Activated CD8-positive, alpha-beta memory T cell treated with anti-CD3 and anti-CD28 coated beads, Interleukin-2, amount 10 ng/mL, durations not matched to agents 7 days and 5 days (primary cell): Measurements from ENCODE around the gene ASPM. TPM values are rescaled to one million over a fixed set of nuclear protein-coding genes. Genes with fewer than 3 reads are reported as not detected.

Experiments used
- ATAC-seq: fragments of 150-1000 bp; cut with Tn5 transposase; one replicate; pipeline ENCODE4 v1.10.0; 2021; ENCODE audit warnings: moderate library complexity
- CTCF ChIA-PET: fragments of 350-600 bp; sonication (Branson Sonifier 250); formaldehyde crosslinking; loops from one replicate; lab custom pipeline; 2021; ENCODE audit warnings: antibody characterized with exemption; lab: Charles Lee
- DNase-seq: peaks from one replicate; pipeline ENCODE4 v3.0.0-alpha.2; 2020
- H3K27ac Mint-ChIP-seq: one replicate; pipeline ENCODE4 v1.8.0; 2021; ENCODE audit warnings: mild to moderate bottlenecking, mixed read lengths
- H3K27me3 Mint-ChIP-seq: one replicate; pipeline ENCODE4 v1.8.0; 2021; ENCODE audit warnings: mixed read lengths
- H3K36me3 Mint-ChIP-seq: one replicate; pipeline ENCODE4 v1.8.0; 2021; ENCODE audit warnings: mild to moderate bottlenecking, mixed read lengths
- H3K4me1 Mint-ChIP-seq: one replicate; pipeline ENCODE4 v1.8.0; 2021; ENCODE audit warnings: mixed read lengths
- H3K4me3 Mint-ChIP-seq: one replicate; pipeline ENCODE4 v1.8.0; 2021; ENCODE audit warnings: mild to moderate bottlenecking, moderate library complexity, mixed read lengths
- H3K9me3 Mint-ChIP-seq: one replicate; pipeline ENCODE4 v1.8.0; 2022; ENCODE audit warnings: low read depth, mixed read lengths
- total RNA-seq, 2 experiments: library from RNA; stranded (reverse); gene quantifications; one replicate each; pipeline ENCODE4 v1.2.3, GENCODE V29; 2021

Gene ASPM
- total RNA-seq, 2 experiments from 2014 or later, result 73.8 to 91.3 TPM

DNA sequence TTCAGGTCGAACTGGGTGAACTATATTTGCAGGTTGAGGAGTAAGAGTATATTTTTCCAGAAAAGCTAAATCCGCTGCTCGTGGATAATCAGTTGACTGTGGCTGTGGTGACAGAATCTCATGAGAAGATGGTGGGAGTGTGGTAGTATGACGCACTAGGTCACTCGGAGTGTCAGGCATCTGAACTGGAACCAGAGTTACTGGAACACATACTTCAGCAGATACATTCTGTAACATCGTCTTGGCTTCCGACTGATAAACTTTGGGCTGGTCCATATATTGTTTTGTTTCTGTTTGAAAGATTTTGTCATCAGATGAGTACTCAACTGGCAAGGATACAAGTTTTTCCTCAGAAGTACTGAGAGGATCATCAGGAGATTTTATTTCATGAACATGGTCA lies 13.0 kb upstream of the ASPM start:
- ATAC-seq, result no peak
- Mint-ChIP-seq H3K9me3 (no peaks in the 10 kb centered on the region), H3K4me3 (no peak overlapping the region), H3K27ac (no peak overlapping the region), H3K36me3 (peaks cover 16% of the 10 kb centered on the region), H3K4me1 (no peaks in the 10 kb centered on the region), H3K27me3 (no peaks in the 10 kb centered on the region)
- CTCF ChIA-PET, result no interaction called here
- no peak for DNase-seq

DNA sequence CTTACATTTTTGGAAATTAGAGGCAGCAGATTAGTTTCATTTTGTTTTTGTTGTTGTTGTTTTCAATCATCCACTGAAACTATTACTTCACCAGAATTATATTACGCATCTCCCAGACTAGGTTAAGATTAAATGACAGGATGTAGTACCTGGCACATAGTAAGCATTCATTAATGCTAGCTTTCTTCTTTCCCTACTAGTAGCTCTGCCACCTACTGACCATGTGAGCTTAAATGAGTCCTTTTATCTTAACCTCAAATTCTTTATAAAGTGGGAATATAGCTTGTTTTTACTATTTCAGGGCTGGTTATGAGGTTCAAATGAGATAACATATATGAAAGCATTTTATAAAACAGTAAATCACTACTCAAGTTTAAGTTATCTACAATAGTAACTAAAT lies 10.2 kb upstream of the ASPM start:
- no peaks in the 10 kb centered on the region for H3K27me3 Mint-ChIP-seq
- CTCF ChIA-PET, result no interaction called here
- no peak overlapping the region for H3K27ac Mint-ChIP-seq
- no peaks in the 10 kb centered on the region for H3K9me3 Mint-ChIP-seq
- H3K4me3 Mint-ChIP-seq, result no peak overlapping the region
- DNase-seq (no peak), ATAC-seq (no peak)
- H3K36me3 Mint-ChIP-seq, result peaks cover 11% of the 10 kb centered on the region
- H3K4me1 Mint-ChIP-seq, result no peaks in the 10 kb centered on the region

DNA sequence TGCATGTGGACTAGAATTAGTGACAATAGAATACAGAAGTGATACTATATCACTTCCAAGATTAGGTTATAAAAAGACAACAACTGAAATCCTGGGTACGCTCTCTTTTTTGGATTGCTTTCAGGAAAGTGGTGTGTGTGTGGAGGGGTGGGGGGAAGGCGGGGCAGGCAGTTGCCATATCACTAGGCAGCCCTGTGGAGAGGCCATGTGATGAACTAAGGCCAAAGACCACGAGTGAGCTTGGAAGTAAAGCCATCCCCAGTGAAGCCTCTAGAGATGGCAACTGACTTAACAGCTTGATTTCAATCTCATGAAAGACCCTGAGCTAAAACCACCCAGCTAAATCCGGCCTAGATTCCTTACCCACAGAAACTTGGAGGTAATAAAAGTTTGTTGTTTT lies 6.2 kb upstream of the ASPM start:
- no peak overlapping the region for H3K27ac Mint-ChIP-seq
- H3K4me1 Mint-ChIP-seq, result no peaks in the 10 kb centered on the region
- CTCF ChIA-PET, result interaction anchor here (1.1 kb wide), 1 partner anchor 28 kb away, joined by 5 read pairs; no protein-coding TSS in a partner anchor
- no peak overlapping the region for H3K4me3 Mint-ChIP-seq
- DNase-seq (no peak), ATAC-seq (no peak)
- no peaks in the 10 kb centered on the region for H3K9me3 Mint-ChIP-seq
- no peaks in the 10 kb centered on the region for H3K36me3 Mint-ChIP-seq
- H3K27me3 Mint-ChIP-seq, result no peaks in the 10 kb centered on the region

DNA sequence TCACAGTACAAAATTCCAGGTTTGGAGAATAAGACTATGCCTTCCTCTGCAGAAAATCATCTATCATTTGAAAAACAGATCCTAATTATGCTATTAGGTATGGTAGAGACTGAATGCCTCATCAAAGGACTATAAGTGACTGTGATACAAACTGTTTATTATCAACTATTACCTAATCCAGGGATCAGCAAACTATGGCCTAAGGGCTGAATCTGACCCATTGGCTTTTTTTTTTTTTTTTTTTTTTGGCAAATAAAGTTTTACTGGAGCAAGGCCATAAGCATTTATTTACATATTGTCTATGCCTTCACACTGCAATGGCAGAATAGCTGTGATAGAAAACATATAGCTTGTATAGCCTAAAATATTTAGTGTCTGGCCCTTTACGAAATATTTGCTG lies 4.7 kb upstream of the ASPM start:
- DNase-seq, result no peak
- Mint-ChIP-seq H3K4me1 (peaks cover 5% of the 10 kb centered on the region), H3K36me3 (no peaks in the 10 kb centered on the region), H3K27ac (no peak overlapping the region), H3K9me3 (no peaks in the 10 kb centered on the region), H3K4me3 (no peak overlapping the region), H3K27me3 (no peaks in the 10 kb centered on the region)
- CTCF ChIA-PET, result interaction anchor here (0.7 to 1.1 kb wide), 2 partner anchors 29 to 151 kb away, joined by 3 to 5 read pairs; no protein-coding TSS in a partner anchor
- ATAC-seq, result no peak

DNA sequence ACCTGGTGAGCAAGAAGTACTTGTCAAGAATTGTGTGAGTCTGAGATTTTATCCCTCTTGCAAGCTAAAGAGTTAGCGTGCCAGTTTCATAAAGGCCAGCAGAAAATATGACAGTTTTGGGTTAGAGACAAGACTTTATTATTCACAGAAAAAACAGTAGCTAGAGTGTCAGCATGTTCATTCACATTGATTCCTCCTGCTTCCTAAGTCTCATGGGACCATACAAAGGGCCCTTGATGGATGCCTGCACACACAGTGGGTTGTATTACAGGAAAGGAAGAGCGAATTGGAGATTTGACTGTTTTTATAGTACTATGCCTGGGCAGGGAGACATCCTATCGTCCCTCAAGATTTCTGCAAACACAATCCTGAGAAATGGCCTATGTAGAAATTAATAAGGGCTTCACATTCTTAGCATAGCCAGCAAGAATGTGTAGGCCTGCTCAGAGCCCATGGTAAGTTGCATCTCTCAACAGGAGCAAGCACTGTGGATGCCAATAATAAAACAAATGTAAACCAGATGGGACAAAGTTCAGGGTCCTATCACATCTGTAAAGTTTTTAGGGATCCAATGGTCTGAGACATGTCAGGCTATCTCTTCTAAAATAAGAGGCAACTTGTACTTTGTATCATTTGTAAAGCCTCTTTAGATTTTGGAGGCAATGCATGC lies 4.0 kb upstream of the ASPM start:
- no peaks in the 10 kb centered on the region for H3K36me3 Mint-ChIP-seq
- no peak overlapping the region for H3K4me3 Mint-ChIP-seq
- DNase-seq (no peak), ATAC-seq (no peak)
- no peaks in the 10 kb centered on the region for H3K27me3 Mint-ChIP-seq
- peaks cover 5% of the 10 kb centered on the region for H3K4me1 Mint-ChIP-seq
- H3K9me3 Mint-ChIP-seq, result no peaks in the 10 kb centered on the region
- H3K27ac Mint-ChIP-seq, result no peak overlapping the region
- CTCF ChIA-PET, result interaction anchor here (1.4 kb wide), 1 partner anchor 30 kb away, joined by 3 read pairs; no protein-coding TSS in a partner anchor

DNA sequence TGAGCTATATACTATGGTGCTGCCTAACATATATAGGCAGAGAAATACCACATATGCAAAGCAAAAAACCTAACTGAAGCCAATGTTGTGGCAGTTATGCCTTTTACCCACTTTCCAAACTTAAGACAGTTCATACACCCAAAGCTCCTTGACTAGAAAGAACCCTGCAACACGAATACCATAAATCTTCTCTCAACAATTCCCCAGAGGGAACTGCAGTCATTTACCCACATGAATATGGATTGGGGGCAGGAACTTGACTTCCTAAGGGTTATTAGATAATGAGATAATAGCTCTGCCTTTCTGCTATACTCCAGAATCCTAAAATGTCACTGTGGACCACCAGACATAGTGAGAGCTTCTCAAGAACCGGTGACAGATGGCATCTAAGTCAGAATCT lies 2.9 kb upstream of the ASPM start:
- Mint-ChIP-seq H3K4me1 (peaks cover 5% of the 10 kb centered on the region), H3K36me3 (peaks cover 6% of the 10 kb centered on the region), H3K9me3 (no peaks in the 10 kb centered on the region), H3K4me3 (no peak overlapping the region), H3K27me3 (no peaks in the 10 kb centered on the region), H3K27ac (no peak overlapping the region)
- CTCF ChIA-PET, result interaction anchor here (1.3 to 1.4 kb wide), 2 partner anchors 11 to 31 kb away, joined by 3 read pairs; no protein-coding TSS in a partner anchor
- DNase-seq (no peak), ATAC-seq (no peak)

DNA sequence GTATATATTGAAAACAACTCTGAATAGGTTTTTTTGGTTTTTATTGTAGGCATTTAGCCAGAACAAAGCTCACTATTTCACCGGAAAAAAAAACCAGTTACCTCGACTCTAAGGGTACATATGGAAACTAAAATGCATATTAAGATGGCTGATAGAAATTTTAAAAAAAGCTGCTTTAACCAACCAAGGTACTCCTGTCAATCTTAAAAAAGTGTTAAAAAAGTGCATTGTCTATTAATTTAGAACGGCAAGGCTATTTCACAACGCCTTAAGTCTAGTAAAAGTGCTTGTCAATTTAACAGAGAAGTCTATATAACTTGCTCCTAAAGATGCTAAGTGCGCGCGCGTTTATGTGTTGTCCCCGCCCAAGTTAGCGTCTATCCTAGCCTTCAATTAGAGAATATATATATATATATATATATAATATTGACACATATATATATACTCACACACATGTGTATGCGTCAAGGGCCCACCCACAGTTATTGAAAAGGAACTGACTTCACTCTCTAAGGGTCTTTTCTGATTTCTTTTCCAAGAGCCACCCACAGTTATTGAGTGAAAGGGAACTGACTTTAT lies 934 bp downstream of the ASPM start:
- Mint-ChIP-seq H3K27ac (peak overlapping the region; percentile 99), H3K27me3 (no peaks in the 10 kb centered on the region), H3K36me3 (peaks cover 35% of the 10 kb centered on the region), H3K4me3 (peak overlapping the region; percentile 96), H3K4me1 (peaks cover 33% of the 10 kb centered on the region), H3K9me3 (no peaks in the 10 kb centered on the region)
- DNase-seq (no peak), ATAC-seq (no peak)
- CTCF ChIA-PET, result no interaction called here

DNA sequence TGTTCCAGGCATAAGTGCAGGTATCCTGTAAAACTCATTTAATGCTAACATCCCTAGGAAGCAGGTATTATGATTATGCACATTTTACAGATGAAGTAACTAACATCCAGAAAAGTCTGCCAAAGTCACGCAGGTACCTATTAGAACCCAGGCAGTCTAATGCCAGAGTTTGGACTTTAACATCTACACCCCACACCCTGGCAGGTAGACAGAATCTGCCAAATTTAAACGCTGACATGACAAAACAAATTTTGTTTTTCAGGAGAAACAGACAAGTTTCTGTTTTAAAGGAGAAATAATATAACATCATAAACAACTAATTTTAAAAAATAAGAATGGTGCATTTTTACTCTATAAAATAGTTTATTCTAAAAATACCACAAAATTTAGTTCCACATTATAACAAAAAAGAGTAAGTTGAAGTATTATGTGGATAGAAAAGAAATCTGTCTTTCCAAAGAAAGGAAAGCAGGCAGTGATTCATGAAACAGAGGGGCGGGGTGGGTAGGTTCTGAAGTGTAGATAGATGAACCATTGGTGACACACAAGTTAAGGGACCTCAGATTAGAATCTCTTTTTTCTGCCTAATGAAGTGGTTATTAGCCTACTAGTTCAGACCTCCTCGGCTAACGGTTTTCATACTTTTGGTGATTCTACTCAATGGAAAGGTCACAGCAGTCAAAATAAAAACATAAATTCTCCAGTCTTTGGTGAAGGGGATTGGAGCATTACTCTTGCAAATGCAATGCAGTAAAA lies 1.7 kb downstream of the ASPM start:
- H3K36me3 Mint-ChIP-seq, result peaks cover 41% of the 10 kb centered on the region
- CTCF ChIA-PET, result no interaction called here

DNA sequence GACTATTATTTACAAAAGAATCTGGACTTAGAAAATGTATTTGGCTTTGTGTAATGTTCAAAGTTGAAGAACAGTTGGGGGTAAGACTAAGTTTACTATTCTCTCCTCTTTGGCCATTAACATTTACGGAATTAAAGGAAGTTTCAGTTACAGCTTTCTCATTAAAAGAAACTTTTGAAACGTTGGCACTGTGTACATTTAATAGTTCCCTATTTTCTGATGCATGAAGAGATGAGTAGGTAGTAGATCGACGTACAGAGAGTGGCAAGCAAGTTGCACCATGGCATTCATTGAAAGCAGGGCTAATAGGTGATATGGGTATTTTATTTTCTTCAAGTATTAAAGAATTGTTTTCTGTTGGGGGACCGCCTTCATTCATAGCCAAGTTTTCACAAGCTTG lies 3.2 kb downstream of the ASPM start:
- no peaks in the 10 kb centered on the region for H3K9me3 Mint-ChIP-seq
- H3K27ac Mint-ChIP-seq, result no peak overlapping the region
- ATAC-seq, result no peak
- CTCF ChIA-PET, result interaction anchor here (0.8 to 2.2 kb wide), 3 partner anchors 12 to 210 kb away, joined by 3 to 6 read pairs (median 5); no protein-coding TSS in a partner anchor
- H3K27me3 Mint-ChIP-seq, result no peaks in the 10 kb centered on the region
- H3K36me3 Mint-ChIP-seq, result peaks cover 52% of the 10 kb centered on the region
- H3K4me3 Mint-ChIP-seq, result no peak overlapping the region
- no peak for DNase-seq
- H3K4me1 Mint-ChIP-seq, result peaks cover 45% of the 10 kb centered on the region

More for the DNA sequence above, 1.7 kb downstream of the ASPM start:
- no peaks in the 10 kb centered on the region for H3K9me3 Mint-ChIP-seq
- no peaks in the 10 kb centered on the region for H3K27me3 Mint-ChIP-seq
- no peak for DNase-seq
- ATAC-seq, result no peak
- peak overlapping the region; percentile 96 for H3K4me3 Mint-ChIP-seq
- peak overlapping the region; percentile 79 for H3K27ac Mint-ChIP-seq
- H3K4me1 Mint-ChIP-seq, result peaks cover 40% of the 10 kb centered on the region

DNA sequence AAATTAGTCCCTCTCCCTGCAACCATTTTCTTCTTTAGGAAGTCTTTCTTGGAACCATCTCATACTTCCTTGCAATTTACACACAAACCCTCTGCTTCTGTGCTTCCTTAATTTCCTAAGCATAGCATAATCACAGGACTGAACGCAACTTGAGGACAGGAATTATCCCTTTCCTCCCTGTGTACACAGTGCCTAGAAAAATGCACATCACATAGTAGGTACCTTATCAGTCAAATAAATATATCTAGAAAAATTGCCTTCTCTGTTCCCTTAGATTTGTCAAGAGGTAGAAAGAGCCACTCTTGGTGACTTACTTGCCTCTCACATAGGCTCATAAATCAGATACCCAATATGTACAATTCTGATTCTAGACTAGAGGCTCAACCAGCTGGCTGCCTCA lies 4.9 kb downstream of the ASPM start:
- peak overlapping the region; percentile 30 for H3K4me3 Mint-ChIP-seq
- CTCF ChIA-PET, result no interaction called here
- no peak for DNase-seq
- no peak overlapping the region for H3K27ac Mint-ChIP-seq
- no peaks in the 10 kb centered on the region for H3K9me3 Mint-ChIP-seq
- ATAC-seq, result no peak
- peaks cover 47% of the 10 kb centered on the region for H3K4me1 Mint-ChIP-seq
- peaks cover 61% of the 10 kb centered on the region for H3K36me3 Mint-ChIP-seq
- H3K27me3 Mint-ChIP-seq, result no peaks in the 10 kb centered on the region

DNA sequence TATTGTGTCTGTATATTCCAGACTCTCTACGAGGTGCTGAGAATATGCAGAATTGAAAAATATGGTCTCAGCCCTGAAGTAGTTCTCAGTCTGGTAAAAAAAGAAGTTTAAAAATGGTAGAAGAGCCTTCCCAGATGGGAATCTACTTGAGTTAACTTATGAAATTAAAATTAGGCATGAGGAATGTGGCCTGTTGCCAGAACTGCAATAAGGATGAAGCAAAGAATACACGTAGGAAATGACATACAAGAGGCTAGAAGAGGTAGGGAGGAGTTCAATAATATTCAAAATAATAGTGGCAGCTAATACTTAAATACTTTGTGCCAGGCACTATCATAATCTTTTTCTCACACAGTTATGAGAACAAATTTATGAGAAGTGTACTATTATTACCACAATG lies 6.3 kb downstream of the ASPM start:
- Mint-ChIP-seq H3K9me3 (no peaks in the 10 kb centered on the region), H3K27me3 (no peaks in the 10 kb centered on the region), H3K4me3 (peak overlapping the region; percentile 28), H3K36me3 (peaks cover 66% of the 10 kb centered on the region), H3K27ac (no peak overlapping the region), H3K4me1 (peaks cover 47% of the 10 kb centered on the region)
- CTCF ChIA-PET, result no interaction called here
- no peak for ATAC-seq
- DNase-seq, result no peak

DNA sequence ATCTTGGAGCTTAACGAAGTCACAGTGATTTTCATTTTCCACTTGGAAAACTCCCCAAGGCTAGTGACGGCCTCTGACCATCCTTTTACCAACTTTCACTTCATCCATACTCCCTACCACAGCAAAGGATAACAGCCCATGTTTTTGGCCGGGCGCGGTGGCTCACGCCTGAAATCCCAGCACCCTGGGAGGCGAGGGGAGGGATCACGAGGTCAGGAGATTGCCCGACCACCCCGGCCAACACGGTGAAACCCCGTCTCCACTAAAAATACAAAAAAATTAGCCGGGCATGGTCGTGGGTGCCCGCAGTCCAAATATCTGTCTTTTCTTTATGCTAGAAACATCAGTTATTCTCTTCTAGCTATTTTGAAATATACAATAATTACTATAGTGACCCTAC lies 7.3 kb downstream of the ASPM start:
- DNase-seq, result no peak
- no peaks in the 10 kb centered on the region for H3K9me3 Mint-ChIP-seq
- peaks cover 47% of the 10 kb centered on the region for H3K4me1 Mint-ChIP-seq
- ATAC-seq, result no peak
- H3K27ac Mint-ChIP-seq, result no peak overlapping the region
- CTCF ChIA-PET, result no interaction called here
- H3K4me3 Mint-ChIP-seq, result no peak overlapping the region
- H3K36me3 Mint-ChIP-seq, result peaks cover 67% of the 10 kb centered on the region
- H3K27me3 Mint-ChIP-seq, result no peaks in the 10 kb centered on the region

DNA sequence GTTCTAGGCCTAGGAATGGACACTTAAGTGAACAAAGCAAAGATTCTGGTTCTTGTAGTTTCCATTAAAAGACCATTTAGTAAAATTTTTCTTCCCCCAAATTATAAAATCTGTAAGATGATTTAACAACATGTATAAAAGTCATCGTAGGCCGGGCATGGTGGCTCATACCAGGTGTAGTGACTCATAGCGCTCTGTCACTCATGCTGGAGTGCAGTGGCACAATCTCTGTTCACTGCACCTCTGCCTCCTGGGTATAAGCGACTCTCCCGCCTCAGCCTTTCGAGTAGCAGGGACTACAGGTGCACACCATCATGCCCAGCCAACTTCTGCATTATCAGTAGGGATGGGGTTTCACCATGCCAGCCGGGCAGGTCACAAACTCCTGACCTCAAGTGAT lies 9.1 kb downstream of the ASPM start:
- Mint-ChIP-seq H3K27ac (no peak overlapping the region), H3K27me3 (no peaks in the 10 kb centered on the region), H3K4me1 (peaks cover 34% of the 10 kb centered on the region), H3K36me3 (peaks cover 64% of the 10 kb centered on the region), H3K4me3 (no peak overlapping the region), H3K9me3 (no peaks in the 10 kb centered on the region)
- DNase-seq (no peak), ATAC-seq (no peak)
- CTCF ChIA-PET, result no interaction called here
